PC-9 (cell line): ENCODE results near the gene RC3H1.

Experiments
- EZH2 ChIP-seq: fragments of 200-600 bp; sonication (generic); IDR thresholded peaks from 2 replicates; pipeline ENCODE4 v1.8.0; 2017; ENCODE audit warnings: antibody characterized with exemption, low read depth
- TF ChIP-seq, protein P1 (sequence below): fragments of 200-600 bp; sonication (generic); conservative IDR thresholded peaks from 2 replicates; pipeline ENCODE4 v1.6.1; 2017; ENCODE audit warnings: mixed run types, antibody characterized with exemption, mild to moderate bottlenecking, moderate library complexity

DNA sequence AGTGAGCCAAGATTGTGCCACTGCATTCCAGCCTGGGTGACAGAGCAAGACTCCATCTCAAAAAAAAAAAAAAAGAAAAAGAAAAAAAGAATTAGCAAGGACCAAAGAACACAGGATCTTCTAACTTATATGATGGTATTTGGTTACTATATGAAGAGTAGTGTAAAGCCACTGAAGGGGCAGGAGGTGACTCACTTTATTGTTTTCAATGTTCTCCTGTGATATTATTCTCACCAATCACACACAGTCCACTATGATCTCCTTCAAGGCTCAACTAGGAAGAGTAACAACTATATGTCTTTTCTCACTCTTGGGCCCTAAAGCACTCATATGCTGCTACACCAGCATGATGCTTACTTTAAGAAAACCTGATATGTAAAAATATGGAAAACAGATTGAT lies 26.7 kb downstream of the RC3H1 start:
- TF ChIP-seq, protein P1, sequence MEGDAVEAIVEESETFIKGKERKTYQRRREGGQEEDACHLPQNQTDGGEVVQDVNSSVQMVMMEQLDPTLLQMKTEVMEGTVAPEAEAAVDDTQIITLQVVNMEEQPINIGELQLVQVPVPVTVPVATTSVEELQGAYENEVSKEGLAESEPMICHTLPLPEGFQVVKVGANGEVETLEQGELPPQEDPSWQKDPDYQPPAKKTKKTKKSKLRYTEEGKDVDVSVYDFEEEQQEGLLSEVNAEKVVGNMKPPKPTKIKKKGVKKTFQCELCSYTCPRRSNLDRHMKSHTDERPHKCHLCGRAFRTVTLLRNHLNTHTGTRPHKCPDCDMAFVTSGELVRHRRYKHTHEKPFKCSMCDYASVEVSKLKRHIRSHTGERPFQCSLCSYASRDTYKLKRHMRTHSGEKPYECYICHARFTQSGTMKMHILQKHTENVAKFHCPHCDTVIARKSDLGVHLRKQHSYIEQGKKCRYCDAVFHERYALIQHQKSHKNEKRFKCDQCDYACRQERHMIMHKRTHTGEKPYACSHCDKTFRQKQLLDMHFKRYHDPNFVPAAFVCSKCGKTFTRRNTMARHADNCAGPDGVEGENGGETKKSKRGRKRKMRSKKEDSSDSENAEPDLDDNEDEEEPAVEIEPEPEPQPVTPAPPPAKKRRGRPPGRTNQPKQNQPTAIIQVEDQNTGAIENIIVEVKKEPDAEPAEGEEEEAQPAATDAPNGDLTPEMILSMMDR = no peak
- no peak for TF ChIP-seq EZH2
